H1 (cell line): ENCODE data around the gene TBCEL.

Source experiments
- BCL11A ChIP-seq, 2 experiments: IDR thresholded peaks; one replicate each; pipeline ENCODE4 v1.6.1; 2011; ENCODE audit warnings: low read depth in 2 of 2, low read length in 2 of 2, mild to moderate bottlenecking in 2 of 2
- EP300 ChIP-seq, 2 experiments: IDR thresholded peaks; 1 replicate in 1 of 2; 2 replicates in 1 of 2; pipeline ENCODE4 v1.6.1; 2011 to 2012; ENCODE audit warnings: low read depth in 2 of 2, low read length in 2 of 2, mild to moderate bottlenecking in 2 of 2, borderline replicate concordance in 1 of 2, inconsistent platforms in 1 of 2, moderate library complexity in 1 of 2
- EZH2 ChIP-seq: fragments of 200-600 bp; sonication (generic); IDR thresholded peaks from 2 replicates; pipeline ENCODE4 v1.7.1; 2012; ENCODE audit warnings: low read depth, mild to moderate bottlenecking, moderate library complexity, low read length, inconsistent platforms; ENCODE audit not compliant: severe bottlenecking
- FOSL1 ChIP-seq: IDR thresholded peaks from 2 replicates; pipeline ENCODE4 v1.6.1; 2011; ENCODE audit warnings: mild to moderate bottlenecking, low read depth, low read length, moderate library complexity; ENCODE audit not compliant: insufficient read depth
- KDM5A ChIP-seq: fragments of 200-600 bp; IDR thresholded peaks from 2 replicates; pipeline ENCODE4 v1.7.1; 2012; ENCODE audit warnings: mild to moderate bottlenecking, low read length, inconsistent platforms, mixed read lengths
- PHF8 ChIP-seq: fragments of 200-600 bp; sonication (generic); conservative IDR thresholded peaks from 2 replicates; pipeline ENCODE4 v1.7.1; 2012; ENCODE audit warnings: low read depth, mild to moderate bottlenecking, inconsistent platforms, low read length, moderate library complexity
- POLR2A ChIP-seq, 2 experiments: IDR thresholded peaks; 1 replicate in 1 of 2; 2 replicates in 1 of 2; pipeline ENCODE4 v1.6.1; 2011; ENCODE audit warnings: low read depth in 2 of 2, low read length in 2 of 2, mild to moderate bottlenecking in 2 of 2; ENCODE audit errors: control extremely low read depth in 1 of 2
- TAF1 ChIP-seq: IDR thresholded peaks from 2 replicates; pipeline ENCODE4 v1.6.1; 2011; ENCODE audit warnings: mild to moderate bottlenecking, low read depth, low read length
- TEAD4 ChIP-seq: IDR thresholded peaks from 2 replicates; pipeline ENCODE4 v1.6.1; 2012; ENCODE audit warnings: low read depth, low read length, inconsistent platforms, mixed read lengths
- TF ChIP-seq, protein P1 (sequence below), 3 experiments: IDR thresholded peaks; 1 replicate in 2 of 3; 2 replicates in 1 of 3; pipeline versions ENCODE4 v1.5.1 to v1.6.1; 2011; ENCODE audit warnings: low read length in 3 of 3, mild to moderate bottlenecking in 3 of 3, inconsistent platforms in 2 of 3, low read depth in 1 of 3, moderate library complexity in 1 of 3; ENCODE audit not compliant: insufficient read depth in 1 of 3; ENCODE audit errors: control extremely low read depth in 1 of 3
- TF ChIP-seq, protein P2 (sequence below): IDR thresholded peaks from 2 replicates; pipeline ENCODE4 v1.6.1; 2012; ENCODE audit warnings: inconsistent platforms
- TF ChIP-seq, protein P3 (sequence below): IDR thresholded peaks from 2 replicates; pipeline ENCODE4 v1.6.1; 2011; ENCODE audit warnings: low read length, improper control_type of control experiment
- TF ChIP-seq, protein P4 (sequence below): IDR thresholded peaks from 2 replicates; pipeline ENCODE4 v1.6.1; 2011; ENCODE audit warnings: low read depth, mild to moderate bottlenecking, low read length; ENCODE audit not compliant: insufficient read depth

DNA sequence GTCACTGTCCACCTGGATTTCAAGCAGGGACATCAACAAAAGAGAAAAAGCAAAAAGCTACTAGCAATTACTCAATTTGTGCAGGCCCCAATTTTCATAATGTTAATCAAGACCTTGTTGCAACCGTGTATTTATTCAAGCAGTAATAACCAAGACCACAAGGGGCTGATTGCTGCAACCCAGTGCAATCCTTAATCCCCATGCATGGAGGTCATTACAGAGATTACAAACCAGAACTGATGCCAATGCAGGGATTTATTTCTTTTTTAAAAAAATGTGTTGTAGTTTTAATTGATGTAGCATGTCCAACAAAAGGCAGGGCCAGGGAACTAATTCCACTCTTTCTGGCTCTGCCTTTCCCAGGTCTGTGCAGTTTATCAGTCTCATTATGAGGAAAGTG is 95.5 kb downstream of the TBCEL start:
- TF ChIP-seq POLR2A (IDR thresholded peaks at IDR 0.05; ENCODE audit: control extremely low read depth in 1 of 2, low read depth in 2 of 2, low read length in 2 of 2) (no peak), TAF1 (no peak), EP300 (IDR thresholded peaks at IDR 0.05; ENCODE audit: borderline replicate concordance in 1 of 2, low read depth in 2 of 2, low read length in 2 of 2) (no peak), BCL11A (IDR thresholded peaks at IDR 0.05; ENCODE audit: low read depth in 2 of 2, low read length in 2 of 2) (no peak), KDM5A (no peak), FOSL1 (no peak), EZH2 (no peak), TEAD4 (no peak), PHF8 (no peak)
- TF ChIP-seq, protein P1, sequence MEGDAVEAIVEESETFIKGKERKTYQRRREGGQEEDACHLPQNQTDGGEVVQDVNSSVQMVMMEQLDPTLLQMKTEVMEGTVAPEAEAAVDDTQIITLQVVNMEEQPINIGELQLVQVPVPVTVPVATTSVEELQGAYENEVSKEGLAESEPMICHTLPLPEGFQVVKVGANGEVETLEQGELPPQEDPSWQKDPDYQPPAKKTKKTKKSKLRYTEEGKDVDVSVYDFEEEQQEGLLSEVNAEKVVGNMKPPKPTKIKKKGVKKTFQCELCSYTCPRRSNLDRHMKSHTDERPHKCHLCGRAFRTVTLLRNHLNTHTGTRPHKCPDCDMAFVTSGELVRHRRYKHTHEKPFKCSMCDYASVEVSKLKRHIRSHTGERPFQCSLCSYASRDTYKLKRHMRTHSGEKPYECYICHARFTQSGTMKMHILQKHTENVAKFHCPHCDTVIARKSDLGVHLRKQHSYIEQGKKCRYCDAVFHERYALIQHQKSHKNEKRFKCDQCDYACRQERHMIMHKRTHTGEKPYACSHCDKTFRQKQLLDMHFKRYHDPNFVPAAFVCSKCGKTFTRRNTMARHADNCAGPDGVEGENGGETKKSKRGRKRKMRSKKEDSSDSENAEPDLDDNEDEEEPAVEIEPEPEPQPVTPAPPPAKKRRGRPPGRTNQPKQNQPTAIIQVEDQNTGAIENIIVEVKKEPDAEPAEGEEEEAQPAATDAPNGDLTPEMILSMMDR (IDR thresholded peaks at IDR 0.05; ENCODE audit: control extremely low read depth in 1 of 3, insufficient read depth in 1 of 3, low read depth in 1 of 3, low read length in 3 of 3) = peak in 1 of 3 experiments; percentile 15; a peak in 1 of 4 replicates
- TF ChIP-seq, protein P2, sequence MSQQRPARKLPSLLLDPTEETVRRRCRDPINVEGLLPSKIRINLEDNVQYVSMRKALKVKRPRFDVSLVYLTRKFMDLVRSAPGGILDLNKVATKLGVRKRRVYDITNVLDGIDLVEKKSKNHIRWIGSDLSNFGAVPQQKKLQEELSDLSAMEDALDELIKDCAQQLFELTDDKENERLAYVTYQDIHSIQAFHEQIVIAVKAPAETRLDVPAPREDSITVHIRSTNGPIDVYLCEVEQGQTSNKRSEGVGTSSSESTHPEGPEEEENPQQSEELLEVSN = no peak
- TF ChIP-seq, protein P3, sequence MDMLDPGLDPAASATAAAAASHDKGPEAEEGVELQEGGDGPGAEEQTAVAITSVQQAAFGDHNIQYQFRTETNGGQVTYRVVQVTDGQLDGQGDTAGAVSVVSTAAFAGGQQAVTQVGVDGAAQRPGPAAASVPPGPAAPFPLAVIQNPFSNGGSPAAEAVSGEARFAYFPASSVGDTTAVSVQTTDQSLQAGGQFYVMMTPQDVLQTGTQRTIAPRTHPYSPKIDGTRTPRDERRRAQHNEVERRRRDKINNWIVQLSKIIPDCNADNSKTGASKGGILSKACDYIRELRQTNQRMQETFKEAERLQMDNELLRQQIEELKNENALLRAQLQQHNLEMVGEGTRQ = no peak
- TF ChIP-seq, protein P4, sequence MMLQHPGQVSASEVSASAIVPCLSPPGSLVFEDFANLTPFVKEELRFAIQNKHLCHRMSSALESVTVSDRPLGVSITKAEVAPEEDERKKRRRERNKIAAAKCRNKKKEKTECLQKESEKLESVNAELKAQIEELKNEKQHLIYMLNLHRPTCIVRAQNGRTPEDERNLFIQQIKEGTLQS = no peak
